Caco-2 (cell line): ENCODE results near the gene CERS3. TPM values are rescaled to one million over a fixed set of nuclear protein-coding genes. Genes with fewer than 3 reads are reported as not detected.

Experiments used
- BruUV-seq: library from RNA; stranded (reverse); fragments of 400-500 nt; replicated peaks from 2 replicates; lab custom pipeline; 2021; lab: Mats Ljungman, UMichigan
- CTCF ChIA-PET: fragments of 300-600 bp; sonication (Branson Sonifier 250); formaldehyde crosslinking; loops from one replicate; lab custom pipeline; 2022; ENCODE audit warnings: antibody characterized with exemption; lab: Charles Lee
- POLR2A ChIA-PET: fragments of 300-600 bp; sonication (Branson Sonifier 250); formaldehyde crosslinking; loops from one replicate; lab custom pipeline; 2022; ENCODE audit warnings: antibody characterized with exemption; lab: Charles Lee
- DNase-seq, 2 experiments: peaks; one replicate each; pipeline versions ENCODE4 v3.0.0 to v3.0.0-alpha.2; 2020 to 2022
- H3K27me3 ChIP-seq: replicated peaks from 2 replicates; pipeline ENCODE4 v1.6.0; 2011; ENCODE audit warnings: low read length; ENCODE audit not compliant: control insufficient read depth, insufficient read depth
- H3K36me3 ChIP-seq: 2 replicates; pipeline ENCODE4 v1.5.1; 2011; ENCODE audit warnings: low read length; ENCODE audit not compliant: control insufficient read depth, insufficient read depth
- H3K4me1 ChIP-seq: fragments of 250-450 bp; sonication (Bioruptor Pico); 2 replicates; pipeline ENCODE4 v1.5.1; 2020; ENCODE audit warnings: mild to moderate bottlenecking
- H3K4me3 ChIP-seq: 2 replicates; pipeline ENCODE4 v1.5.1; 2011; ENCODE audit warnings: low read depth, mild to moderate bottlenecking, control low read depth, low read length
- H3K9me3 ChIP-seq: fragments of 250-450 bp; sonication (Bioruptor Pico); 2 replicates; pipeline ENCODE4 v1.5.1; 2020; ENCODE audit warnings: mild to moderate bottlenecking, moderate library complexity
- H3K27ac Mint-ChIP-seq: one replicate; pipeline ENCODE4 v1.8.0; 2022; ENCODE audit warnings: mixed read lengths; ENCODE audit not compliant: unreplicated experiment
- H3K27me3 Mint-ChIP-seq: one replicate; pipeline ENCODE4 v1.8.0; 2022; ENCODE audit warnings: mixed read lengths; ENCODE audit not compliant: insufficient read depth, unreplicated experiment
- H3K36me3 Mint-ChIP-seq: one replicate; pipeline ENCODE4 v1.8.0; 2022; ENCODE audit warnings: mild to moderate bottlenecking, mixed read lengths; ENCODE audit not compliant: insufficient read depth, unreplicated experiment
- H3K4me1 Mint-ChIP-seq: one replicate; pipeline ENCODE4 v1.8.0; 2022; ENCODE audit warnings: low read depth, mixed read lengths; ENCODE audit not compliant: unreplicated experiment
- H3K4me3 Mint-ChIP-seq: one replicate; pipeline ENCODE4 v1.8.0; 2022; ENCODE audit warnings: mild to moderate bottlenecking, moderate library complexity, mixed read lengths; ENCODE audit not compliant: unreplicated experiment
- H3K9me3 Mint-ChIP-seq: one replicate; pipeline ENCODE4 v1.8.0; 2022; ENCODE audit warnings: mixed read lengths; ENCODE audit not compliant: unreplicated experiment
- intact Hi-C: fragments of 100-400 bp; cut with micrococcal nuclease; formaldehyde crosslinking; loops from one replicate; pipeline ENCODE4 v1.10.0; 2022; ENCODE audit not compliant: unreplicated experiment
- total RNA-seq: library from RNA; stranded (reverse); gene quantifications from 2 replicates; pipeline ENCODE4 v1.2.3, GENCODE V29; 2022
- TF ChIP-seq, protein P1 (sequence below), 2 experiments: fragments of 200-600 bp in 1 of 2; IDR thresholded peaks; 1 replicate in 1 of 2; 2 replicates in 1 of 2; pipeline versions ENCODE4 v1.5.1 to v1.8.0; 2011 to 2022; ENCODE audit warnings: antibody characterized with exemption in 1 of 2, control low read depth in 1 of 2, inconsistent platforms in 1 of 2, low read depth in 1 of 2, low read length in 1 of 2, mild to moderate bottlenecking in 1 of 2, moderate library complexity in 1 of 2; ENCODE audit not compliant: insufficient read depth in 1 of 2, severe bottlenecking in 1 of 2, unreplicated experiment in 1 of 2

Gene CERS3
- total RNA-seq, 1 experiment from 2014 or later, result not detected

- Mint-ChIP-seq H3K27ac (no peak overlapping the region), H3K27me3 (peaks cover 6% of the 10 kb centered on the region), H3K9me3 (no peaks in the 10 kb centered on the region), H3K4me3 (no peak overlapping the region), H3K4me1 (no peaks in the 10 kb centered on the region), H3K36me3 (no peaks in the 10 kb centered on the region)
- intact Hi-C loops, result no loop called here
- H3K27me3 ChIP-seq, result no peaks in the 10 kb centered on the region
- no peak for DNase-seq
- H3K9me3 ChIP-seq, result no peaks in the 10 kb centered on the region
- ChIA-PET POLR2A (no interaction called here), CTCF (no interaction called here)
- H3K4me3 ChIP-seq, result no peak overlapping the region
- no peaks in the 10 kb centered on the region for H3K4me1 ChIP-seq
- H3K36me3 ChIP-seq, result no peaks in the 10 kb centered on the region
- no TSS peak for BruUV-seq
- TF ChIP-seq, protein P1, sequence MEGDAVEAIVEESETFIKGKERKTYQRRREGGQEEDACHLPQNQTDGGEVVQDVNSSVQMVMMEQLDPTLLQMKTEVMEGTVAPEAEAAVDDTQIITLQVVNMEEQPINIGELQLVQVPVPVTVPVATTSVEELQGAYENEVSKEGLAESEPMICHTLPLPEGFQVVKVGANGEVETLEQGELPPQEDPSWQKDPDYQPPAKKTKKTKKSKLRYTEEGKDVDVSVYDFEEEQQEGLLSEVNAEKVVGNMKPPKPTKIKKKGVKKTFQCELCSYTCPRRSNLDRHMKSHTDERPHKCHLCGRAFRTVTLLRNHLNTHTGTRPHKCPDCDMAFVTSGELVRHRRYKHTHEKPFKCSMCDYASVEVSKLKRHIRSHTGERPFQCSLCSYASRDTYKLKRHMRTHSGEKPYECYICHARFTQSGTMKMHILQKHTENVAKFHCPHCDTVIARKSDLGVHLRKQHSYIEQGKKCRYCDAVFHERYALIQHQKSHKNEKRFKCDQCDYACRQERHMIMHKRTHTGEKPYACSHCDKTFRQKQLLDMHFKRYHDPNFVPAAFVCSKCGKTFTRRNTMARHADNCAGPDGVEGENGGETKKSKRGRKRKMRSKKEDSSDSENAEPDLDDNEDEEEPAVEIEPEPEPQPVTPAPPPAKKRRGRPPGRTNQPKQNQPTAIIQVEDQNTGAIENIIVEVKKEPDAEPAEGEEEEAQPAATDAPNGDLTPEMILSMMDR (IDR thresholded peaks at IDR 0.05; ENCODE audit: insufficient read depth in 1 of 2, low read depth in 1 of 2, low read length in 1 of 2, severe bottlenecking in 1 of 2, unreplicated experiment in 1 of 2), result no peak
Measured at GRCh38 chr15:100515758-100516157, 13.0 kb downstream of the CERS3 start.

- Histone ChIP-seq H3K27me3 (no peaks in the 10 kb centered on the region), H3K4me1 (no peaks in the 10 kb centered on the region), H3K4me3 (no peak overlapping the region), H3K36me3 (no peaks in the 10 kb centered on the region), H3K9me3 (no peaks in the 10 kb centered on the region)
- ChIA-PET POLR2A (no interaction called here), CTCF (no interaction called here)
- DNase-seq, result no peak
- intact Hi-C loops, result no loop called here
- TF ChIP-seq, protein P1 (IDR thresholded peaks at IDR 0.05; ENCODE audit: insufficient read depth in 1 of 2, low read depth in 1 of 2, low read length in 1 of 2, severe bottlenecking in 1 of 2, unreplicated experiment in 1 of 2), result no peak
- BruUV-seq, result no TSS peak
- no peak overlapping the region for H3K27ac Mint-ChIP-seq
- H3K9me3 Mint-ChIP-seq, result no peaks in the 10 kb centered on the region
- H3K4me1 Mint-ChIP-seq, result no peaks in the 10 kb centered on the region
- H3K27me3 Mint-ChIP-seq, result peaks cover 14% of the 10 kb centered on the region
- no peak overlapping the region for H3K4me3 Mint-ChIP-seq
- no peaks in the 10 kb centered on the region for H3K36me3 Mint-ChIP-seq
Measured at GRCh38 chr15:100508641-100509300, 20.0 kb downstream of the CERS3 start.

DNA sequence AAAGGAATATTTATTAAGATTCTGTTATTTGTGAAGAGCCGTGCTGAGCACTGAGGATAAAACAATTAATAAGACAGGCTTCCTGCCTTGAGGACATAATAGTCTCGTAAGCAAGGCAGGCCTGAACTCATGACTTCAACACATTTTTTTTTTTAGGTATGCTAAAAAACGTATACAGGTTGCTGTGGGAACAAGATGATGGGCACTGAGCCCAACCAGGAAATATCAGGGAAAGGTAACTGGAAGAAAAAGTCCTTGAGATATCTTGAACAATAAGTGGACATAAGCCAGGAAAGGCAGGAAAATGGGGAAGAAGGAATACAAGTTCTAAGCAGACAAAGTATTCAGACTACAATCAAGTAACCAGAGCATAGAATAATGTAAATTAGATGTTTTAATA is 26.1 kb downstream of the CERS3 start:
- Histone ChIP-seq H3K9me3 (no peaks in the 10 kb centered on the region), H3K4me1 (no peaks in the 10 kb centered on the region), H3K36me3 (no peaks in the 10 kb centered on the region), H3K4me3 (no peak overlapping the region), H3K27me3 (no peaks in the 10 kb centered on the region)
- Mint-ChIP-seq H3K27ac (no peak overlapping the region), H3K36me3 (no peaks in the 10 kb centered on the region), H3K4me1 (no peaks in the 10 kb centered on the region), H3K4me3 (no peak overlapping the region), H3K9me3 (no peaks in the 10 kb centered on the region), H3K27me3 (peaks cover 13% of the 10 kb centered on the region)
- TF ChIP-seq, protein P1 (IDR thresholded peaks at IDR 0.05; ENCODE audit: insufficient read depth in 1 of 2, low read depth in 1 of 2, low read length in 1 of 2, severe bottlenecking in 1 of 2, unreplicated experiment in 1 of 2), result no peak
- POLR2A ChIA-PET, result no interaction called here
- BruUV-seq, result no TSS peak
- intact Hi-C loops, result no loop called here
- CTCF ChIA-PET, result no interaction called here
- no peak for DNase-seq
